ENCODE measurements around the gene GALNT5.

- TF ChIP-seq CTCF (IDR thresholded peaks at IDR 0.05; ENCODE audit: low read depth, low read length) (no peak), EZH2phosphoT487 (IDR thresholded peaks at IDR 0.05; ENCODE audit: low read depth) (no peak)
These were observed 104.0 kb downstream of the GALNT5 start for GRCh38 chr2:157361526-157361925.

Data from OCI-LY3 (cell line).